ENCODE results near the gene MASP1.

MASP1 gene

DNA sequence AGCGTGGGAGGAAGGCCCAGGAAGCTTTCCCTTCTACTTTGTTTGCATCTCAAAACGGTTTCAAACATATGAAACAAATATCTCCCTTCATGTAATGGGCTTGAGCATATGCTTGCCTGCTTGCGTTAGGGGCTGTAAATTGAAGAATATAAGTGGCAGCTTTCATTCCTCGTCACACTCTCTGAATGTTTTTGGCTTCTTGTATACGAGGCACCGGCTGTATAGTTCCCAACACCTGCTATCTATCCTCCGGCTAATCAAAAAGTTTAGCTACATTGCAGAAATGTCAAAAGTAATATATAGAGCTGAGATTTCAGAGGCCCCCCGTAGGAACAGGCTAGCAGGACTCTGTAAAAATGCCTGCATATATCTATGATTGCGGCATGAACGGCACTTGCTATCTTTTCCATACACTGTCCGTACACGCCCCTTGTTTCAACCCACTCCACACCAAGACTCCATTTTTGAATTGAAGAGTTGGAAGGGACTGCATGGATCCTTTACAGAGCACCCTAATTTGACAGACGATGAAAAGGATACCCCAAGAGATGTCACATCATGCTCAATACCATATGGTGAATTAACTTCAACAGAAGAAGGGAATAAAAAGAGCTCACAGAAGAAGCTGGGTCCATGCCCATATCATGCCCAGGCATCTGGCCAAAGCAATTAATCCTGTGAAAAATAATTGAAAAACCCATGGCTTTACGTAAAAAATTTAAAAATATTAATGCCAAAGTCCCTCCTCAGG is 2.5 kb downstream of the MASP1 start:
- H3K4me3 ChIP-seq: peak overlapping the region; percentile 23
- peak overlapping the region in 1 of 2 donors; percentile 56 for H3K27ac ChIP-seq
- TF ChIP-seq CTCF (IDR thresholded peaks at IDR 0.05): no peak
- DNase-seq (ENCODE audit: low spot score): no peak

DNA sequence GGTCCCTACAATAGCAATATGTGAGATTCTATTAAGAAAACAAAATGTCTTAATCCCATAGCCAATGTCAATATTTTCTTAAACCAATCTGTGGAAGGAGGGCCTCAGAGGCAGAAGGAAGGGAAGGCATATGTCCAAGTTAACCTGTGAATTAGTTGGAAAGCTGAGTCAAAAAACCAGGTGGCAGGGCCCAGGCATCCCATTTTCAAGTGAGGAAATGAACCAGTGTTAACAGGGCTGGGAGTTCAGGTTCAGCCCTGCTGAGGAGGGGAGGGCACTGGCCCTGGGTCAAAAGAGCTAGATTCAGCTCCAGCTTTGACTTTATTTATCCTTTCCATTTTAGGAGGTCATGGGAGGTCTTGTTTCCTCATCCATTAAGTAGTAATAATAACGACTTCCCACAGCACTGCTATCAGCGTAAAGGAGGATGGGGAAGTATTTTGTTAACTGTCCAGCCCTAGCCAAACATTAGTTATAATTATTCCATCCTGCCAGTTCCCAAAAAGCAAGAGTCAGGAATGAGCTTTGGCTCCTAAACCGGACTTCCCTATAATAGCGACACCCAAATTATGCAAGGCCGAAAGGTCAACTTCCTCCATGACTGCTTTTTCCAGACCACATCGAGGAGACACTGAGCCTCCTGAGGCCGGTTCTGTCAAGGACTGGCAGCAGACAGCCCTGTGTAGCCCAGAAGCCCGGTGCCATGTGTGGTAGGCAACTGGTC is 3.2 kb downstream of the MASP1 start:
- DNase-seq (ENCODE audit: low spot score): no peak
- TF ChIP-seq CTCF (IDR thresholded peaks at IDR 0.05): no peak
- Histone ChIP-seq H3K4me3 (peak overlapping the region; percentile 23), H3K27ac (peak overlapping the region; percentile 11 to 56)

GRCh38 chr3:187287256-187287655 is 4.3 kb downstream of the MASP1 start:
- DNase-seq (ENCODE audit: low spot score): no peak
- no peak overlapping the region for H3K27ac ChIP-seq
- no peak for TF ChIP-seq CTCF (IDR thresholded peaks at IDR 0.05)

GRCh38 chr3:187286467-187287059 is 5.0 kb downstream of the MASP1 start:
- no peak for TF ChIP-seq CTCF (IDR thresholded peaks at IDR 0.05)
- H3K27ac ChIP-seq: no peak overlapping the region
- no peak overlapping the region for H3K4me3 ChIP-seq
- DNase-seq (ENCODE audit: low spot score): no peak

More at GRCh38 chr3:187287256-187287655, 4.3 kb downstream of the MASP1 start:
- H3K4me3 ChIP-seq: no peak overlapping the region

DNA sequence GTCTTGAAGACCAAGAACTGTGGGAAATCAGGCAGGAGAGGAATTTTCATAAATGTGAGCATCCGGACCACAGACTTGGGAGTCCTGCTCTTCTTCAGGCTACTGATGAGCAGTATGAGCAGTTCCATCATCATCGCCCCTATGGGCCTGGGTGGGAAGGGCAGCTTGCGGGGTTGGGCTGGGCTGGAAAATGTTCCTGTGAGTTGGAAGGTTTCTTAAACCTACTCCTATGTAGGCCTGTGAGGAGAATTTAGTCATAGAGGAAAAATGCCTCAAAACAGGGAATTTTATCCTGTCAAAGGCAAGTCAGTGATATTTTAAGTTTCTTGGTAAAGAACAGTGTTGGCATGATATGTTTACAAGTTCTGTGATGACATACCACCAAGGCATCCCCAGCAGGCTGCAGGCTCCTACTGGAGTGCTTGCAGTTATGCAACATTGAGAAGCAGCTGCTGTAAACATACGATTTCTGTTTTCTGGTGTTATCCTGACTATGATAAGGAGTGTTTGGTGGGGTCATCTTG is 10.3 kb downstream of the MASP1 start:
- Histone ChIP-seq H3K4me3 (no peak overlapping the region), H3K27ac (no peak overlapping the region)
- TF ChIP-seq CTCF (IDR thresholded peaks at IDR 0.05): no peak
- no peak for DNase-seq (ENCODE audit: low spot score)

GRCh38 chr3:187280644-187281043 is 10.9 kb downstream of the MASP1 start:
- no peak for TF ChIP-seq CTCF (IDR thresholded peaks at IDR 0.05)
- Histone ChIP-seq H3K4me3 (no peak overlapping the region), H3K27ac (no peak overlapping the region)
- DNase-seq (ENCODE audit: low spot score): no peak

Measured in coronary artery (tissue), 2 donors.